Measurements from ENCODE around the gene ABLIM1.

ABLIM1 gene

GRCh38 chr10:114437473-114438292 is 220.4 kb downstream of the ABLIM1 start:
- DNase-seq: no peak

DNA sequence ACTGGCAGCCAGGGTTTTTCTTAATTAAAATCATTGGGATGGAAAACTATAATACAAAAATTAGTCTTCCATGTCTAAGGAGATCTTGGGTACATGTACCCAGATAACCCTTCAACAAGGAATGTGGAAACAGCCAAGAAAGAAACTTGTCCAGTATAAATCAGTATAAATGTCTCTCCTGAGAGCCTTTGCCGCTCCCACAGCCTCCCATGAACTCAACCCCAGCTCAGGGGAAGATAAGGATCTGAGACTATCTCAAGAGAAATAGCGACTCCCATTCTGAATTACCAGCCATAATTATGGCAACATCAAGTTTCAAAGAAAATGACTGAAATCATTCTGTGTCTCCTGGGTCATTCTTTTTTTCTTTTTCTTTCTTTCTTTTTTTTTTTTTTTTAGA is 221.1 kb downstream of the ABLIM1 start:
- no peak for DNase-seq

DNA sequence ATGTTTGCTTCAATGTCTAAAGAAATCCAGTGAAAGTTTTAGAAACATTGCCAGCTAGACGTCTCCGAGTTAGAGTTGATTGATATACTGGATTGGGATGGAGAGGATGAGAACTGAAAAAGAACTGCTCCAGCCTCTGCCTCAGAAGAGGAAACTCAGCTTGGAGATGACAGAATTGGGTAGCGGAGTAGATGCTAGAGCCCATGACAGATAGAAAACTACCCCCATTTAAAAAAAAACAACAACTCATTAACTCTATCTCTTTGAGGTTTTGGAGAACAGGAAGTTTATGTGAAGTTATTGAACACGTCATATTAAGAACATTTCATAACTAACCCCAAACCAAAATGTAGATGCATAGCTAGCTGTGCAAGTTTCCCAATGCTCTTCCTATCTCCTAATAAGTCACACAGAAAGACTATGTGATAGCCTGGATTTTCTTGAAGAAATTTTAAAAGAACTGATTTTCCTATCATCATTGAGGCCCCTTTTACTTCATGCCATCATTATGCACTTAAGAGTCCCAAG is 225.4 kb downstream of the ABLIM1 start:
- no peak for DNase-seq

DNA sequence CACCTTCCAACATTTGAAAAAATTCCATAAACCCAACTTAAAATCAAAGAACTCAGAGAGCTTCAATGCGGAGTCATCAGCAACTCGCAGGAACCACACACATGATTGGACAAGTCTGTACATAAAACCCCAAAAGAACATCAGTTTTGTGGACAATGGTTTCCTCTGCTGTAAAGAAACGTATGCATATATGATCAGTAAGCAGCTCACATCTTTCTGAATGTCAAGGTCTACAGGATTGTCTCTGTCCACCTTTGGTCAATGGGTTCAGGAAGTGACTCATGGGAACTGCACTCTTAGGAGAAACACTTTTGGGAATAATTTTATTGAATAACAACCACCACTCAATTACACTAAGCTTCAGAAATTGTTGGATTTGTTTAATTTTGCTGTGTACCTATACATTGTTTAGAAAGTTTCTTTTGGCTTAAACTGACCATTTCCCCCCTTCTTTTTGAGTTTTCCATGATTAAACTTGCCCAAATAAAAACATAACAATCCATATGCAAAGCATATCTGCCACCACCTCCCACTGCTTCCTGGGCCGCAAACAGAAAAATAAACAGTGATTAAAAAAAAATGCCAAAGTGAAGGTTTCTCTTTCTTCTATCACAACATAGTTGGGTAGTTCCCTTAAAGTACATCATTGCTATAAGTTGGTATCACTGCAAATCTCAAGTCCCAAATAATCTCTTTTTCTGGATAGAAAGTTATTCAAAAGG is 226.5 kb downstream of the ABLIM1 start:
- no peak for DNase-seq

DNA sequence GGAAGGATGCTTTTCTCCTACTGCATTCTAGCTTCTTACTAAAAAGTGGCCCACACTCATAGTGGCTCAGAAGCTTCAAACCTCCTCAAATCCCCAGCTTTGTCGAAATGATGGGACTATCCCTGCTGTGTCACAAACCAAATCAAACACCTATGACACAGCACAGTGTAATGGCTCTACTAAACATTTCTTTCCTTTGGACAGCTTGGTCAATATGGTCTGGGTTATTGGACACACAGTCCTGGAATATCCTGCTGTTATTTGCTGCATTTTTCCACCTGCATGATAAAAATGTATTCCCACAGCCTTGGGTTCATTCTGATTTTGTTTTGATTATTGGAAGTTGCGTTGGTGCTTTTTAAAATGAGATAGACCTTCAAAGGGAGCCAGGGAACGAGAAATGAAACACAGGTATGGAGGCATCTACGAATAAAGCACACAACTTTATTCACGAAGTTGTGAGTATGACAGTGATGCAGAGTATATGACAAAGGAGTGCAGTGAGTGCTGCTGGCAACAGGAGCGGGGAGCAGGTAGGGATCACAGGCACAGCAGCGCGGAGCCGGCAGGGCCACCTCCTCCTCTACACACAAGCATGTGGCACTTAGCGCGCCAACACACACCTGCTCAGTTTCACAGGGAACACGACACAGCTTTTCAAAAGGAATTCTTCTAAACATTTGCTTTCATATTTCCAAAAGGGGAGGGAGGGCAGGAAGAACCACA is 227.2 kb downstream of the ABLIM1 start:
- DNase-seq: no peak

DNA sequence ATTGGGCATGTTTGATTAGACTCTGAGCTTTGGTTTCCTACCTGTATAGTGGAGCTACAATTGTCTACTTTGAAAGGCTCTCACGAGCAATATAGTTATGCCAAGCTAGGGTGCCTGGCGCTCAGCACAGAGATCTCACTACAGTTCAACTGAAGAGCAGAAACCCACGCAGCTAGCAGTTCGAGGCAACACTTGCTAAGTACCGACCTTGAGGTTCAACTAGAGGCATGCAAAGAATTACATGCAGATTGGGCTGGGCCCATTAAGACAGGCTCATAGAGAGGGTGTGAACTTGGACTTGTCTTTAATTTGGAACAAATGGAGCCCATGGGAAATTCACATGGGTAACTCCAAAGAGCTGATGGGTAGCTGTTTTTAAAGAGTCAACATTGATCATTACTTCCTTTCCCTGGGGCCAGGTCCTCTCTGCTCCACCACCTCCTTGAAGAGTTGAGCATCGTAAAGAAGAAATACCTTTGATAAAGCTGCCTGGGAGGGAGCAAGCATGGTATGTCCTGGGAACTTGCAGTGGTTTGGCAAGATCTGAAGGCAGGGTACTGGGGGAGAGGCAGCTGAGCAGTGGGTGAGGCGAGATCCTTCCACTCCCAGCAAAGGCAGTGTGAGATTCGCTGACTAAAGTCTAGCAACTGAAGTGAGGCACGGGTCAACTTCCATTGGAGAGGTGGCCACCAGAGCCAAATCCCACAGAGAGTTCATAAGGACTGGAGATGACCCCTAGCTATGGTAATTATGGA is 228.3 kb downstream of the ABLIM1 start:
- no peak for DNase-seq

- no peak for DNase-seq
These were observed 230.8 kb downstream of the ABLIM1 start for GRCh38 chr10:114427124-114427852.

DNA sequence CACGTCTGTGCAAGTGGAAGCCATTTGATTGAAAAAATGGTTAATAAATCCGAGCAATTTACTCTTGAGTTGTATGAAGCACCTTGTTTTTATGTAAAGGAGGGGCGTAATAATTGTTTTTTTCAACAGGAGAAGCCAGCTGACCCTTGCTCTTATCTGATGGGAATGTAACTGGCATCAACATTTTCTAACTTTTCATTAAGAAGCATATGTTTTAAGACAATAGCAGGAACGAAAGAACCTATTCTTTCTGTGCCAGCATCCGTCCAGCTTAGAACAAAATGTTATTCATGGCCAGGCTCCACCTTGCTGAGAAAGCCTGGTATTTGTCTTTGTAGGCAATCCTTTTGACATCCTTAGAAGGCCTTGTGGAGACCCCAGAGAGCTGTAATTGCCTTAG is 231.6 kb downstream of the ABLIM1 start:
- DNase-seq: no peak

DNA sequence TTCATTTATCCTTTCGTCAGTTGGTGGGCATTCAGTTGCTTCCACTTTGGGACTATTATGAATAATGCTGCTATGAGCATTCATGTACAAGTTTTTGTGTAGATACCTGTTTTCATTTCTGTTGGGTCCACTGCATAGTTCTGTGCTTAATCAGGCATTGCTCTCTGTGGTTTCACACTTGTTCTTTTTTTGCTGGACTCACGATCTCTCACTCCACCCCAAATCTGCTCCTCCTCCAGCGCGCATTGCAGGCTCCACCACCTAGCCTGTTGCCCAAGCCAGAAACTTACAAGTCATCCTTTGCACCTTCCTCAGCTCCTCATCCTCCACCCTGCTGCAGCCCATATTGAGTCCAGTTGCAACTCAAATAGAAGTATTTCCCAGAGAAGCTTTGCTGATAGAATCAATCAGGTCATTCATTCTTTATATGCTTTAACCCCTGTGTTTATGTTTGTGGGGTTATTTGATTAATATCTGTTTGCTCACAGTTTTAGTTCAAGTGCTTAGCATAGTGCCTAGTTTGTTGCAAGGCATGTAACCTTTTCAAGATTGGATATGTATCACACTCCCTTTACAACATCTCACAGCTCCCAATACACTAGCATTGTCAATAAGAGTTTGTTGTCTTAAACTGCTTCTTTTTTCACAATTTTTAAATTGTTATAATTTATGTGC is 237.1 kb downstream of the ABLIM1 start:
- DNase-seq: no peak

GRCh38 chr10:114418109-114418508 is 240.0 kb downstream of the ABLIM1 start:
- DNase-seq: no peak

DNA sequence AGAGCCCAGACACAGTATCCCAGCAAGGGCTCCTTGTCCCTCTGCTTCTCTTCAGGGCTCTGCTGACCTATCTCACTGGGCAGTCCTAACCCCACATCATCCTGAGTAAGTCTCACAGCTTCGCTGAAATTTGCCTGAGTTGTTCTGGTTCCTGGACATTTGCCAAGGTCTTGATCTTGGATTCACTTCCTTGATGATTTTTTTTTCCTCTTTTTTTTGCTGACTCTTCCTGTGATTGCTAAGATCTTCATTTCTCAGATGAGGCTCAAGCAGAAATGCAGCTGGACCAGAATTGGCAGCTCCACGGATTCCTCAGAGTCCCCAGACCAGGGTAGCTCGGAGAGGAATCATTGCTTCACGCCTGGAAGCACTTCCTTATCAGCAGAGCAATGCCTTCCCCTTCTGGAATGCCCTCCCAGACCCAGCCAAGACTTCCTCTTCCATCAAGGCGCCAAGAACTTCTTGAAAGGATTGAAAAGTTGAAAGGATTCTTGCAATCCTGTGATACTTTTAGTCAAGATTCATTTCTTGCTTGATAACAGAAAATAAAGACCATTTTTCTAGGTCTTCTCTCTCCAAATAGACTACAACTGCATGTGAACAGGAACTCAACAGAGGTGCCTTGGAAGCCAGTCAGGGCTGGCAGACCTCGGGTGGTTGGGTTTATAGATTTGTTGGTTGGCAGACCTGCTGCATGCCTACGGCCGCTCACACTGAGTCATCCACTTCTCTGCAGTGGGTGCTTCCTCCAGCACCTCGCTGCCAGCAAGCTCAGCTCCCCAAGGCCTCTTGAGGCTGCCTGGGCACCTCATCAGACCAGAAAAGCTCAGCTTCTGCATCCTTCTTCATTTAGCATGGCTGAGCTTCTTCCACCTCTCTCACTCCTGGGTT is 244.9 kb downstream of the ABLIM1 start:
- no peak for DNase-seq

DNA sequence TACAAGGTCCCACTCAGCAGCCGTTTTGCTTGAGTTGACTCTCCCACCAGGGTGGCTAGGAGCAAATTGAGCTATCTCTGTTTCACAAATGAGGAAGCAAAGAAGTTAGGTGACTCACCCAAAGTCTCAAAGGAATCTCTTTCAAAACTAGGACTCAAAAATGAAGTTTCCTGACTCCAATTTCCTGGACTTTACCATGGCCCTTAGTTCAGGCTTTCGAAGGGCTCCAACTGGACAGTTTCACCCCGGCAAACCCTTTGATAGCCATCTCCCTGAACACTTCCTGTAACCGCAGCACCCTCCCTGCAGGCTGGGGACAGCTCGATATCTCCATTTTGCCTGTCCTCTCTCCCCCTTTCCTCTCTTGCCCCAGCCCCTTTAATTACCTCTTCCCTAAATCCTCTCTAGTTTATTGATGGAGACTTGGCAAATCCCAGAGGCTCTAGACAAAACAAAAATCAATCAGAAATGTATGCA is 249.1 kb downstream of the ABLIM1 start:
- no peak for DNase-seq

DNA sequence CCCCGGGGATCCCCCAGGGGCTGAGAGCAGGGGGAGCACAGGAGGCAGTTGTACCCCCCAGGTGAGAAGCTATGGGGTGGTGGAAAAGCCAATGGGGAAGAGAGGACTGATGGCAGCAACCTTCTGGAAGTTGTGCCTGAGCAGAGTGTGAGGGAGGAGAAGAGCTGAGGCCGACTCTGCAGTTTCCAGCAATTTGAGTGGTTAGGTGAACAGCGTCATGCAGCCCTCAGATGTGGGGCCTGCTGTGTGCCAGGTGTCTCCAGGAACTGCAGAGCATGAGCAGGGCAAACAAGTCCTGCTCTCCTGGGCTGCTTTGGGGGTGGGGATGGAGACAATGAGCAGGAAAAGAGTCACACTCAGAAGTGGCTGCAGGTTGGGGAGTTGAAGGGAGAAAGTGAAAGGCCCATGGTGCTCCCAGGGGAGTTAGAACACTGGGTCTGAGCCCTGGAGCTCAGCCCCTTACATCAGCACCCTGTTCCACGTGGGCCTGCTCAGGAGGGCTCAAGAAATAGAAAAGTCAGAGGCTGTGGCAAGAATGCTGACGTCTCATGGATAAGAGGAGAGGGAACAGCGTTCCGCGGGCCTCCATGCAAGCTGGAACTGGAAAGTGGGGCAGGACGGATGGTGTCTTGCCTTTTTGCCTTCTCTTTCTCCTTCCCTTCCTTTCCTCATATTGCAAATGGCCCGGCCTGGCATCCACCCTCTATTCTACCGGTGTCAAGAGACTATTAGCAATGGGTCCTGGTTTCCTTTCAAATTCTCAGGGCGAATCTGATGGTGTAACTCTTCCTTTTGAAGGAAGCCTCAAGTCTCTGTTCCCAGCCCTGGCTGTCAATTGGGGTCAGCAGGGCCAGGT is 249.7 kb downstream of the ABLIM1 start:
- DNase-seq: no peak

GRCh38 chr10:114406455-114406854 is 251.6 kb downstream of the ABLIM1 start:
- no peak for DNase-seq

DNA sequence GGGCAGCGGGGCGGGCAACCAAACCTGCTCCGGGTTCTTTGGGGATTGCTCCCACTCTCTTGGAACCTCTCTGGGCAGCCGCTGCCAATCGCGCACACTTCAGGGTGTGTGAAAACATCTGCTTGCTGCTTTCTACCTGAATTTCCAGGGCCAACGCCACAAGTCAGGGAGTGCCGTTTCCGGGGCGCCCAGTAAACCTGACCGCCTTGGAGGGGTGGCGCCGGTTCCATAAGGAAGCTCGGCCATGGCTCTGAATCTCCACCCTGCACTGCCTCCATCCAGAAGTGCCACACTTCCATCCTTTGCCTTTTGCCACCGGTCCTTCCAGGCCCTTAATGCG is 253.1 kb downstream of the ABLIM1 start:
- DNase-seq: no peak

DNA sequence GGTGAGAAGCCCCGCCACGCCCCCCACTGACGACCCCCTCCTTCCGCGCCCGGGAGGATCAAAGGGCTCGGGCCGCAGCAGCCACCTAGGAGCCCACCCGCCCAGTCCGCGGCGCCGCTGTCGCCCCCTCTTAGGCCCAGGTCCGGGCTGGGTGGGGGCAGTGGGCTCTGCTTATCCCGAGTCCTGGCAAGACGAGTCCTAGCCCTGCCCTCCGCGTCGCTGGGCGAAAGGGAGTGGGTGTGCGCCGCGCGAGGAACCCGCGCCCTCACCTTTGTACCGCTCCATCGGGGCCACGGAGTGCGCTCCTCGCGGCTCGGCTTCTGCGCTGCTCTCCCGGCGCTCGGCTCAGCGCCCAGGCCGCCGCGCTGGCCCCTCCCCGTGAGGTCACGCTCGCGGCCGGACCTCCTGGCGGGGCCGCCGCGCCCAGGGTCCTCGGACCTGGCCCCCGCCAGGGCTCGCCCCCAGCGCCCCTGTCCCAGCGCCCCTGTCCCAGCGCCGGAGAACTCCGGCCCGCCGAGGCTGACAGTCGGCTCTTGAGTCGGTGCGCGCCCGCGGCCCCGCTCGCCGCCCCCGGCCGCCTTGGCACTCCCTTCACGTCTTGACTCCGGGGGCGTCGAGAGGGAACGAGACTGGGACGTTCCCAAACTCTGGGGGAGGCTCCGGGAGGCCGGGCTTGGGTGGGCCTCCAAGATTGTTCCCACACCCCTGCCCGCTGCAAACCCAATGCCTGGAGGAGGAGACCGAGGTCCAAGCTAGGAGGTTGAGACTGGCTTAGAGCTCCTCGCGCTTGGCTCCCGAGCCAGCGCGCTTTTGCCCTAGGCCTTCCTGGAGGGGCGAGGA is 253.7 kb downstream of the ABLIM1 start, which contains the start of gene AFAP1L2:
TSS of gene AFAP1L2 (minus strand) at position 332 of the 840 bp plus-strand sequence. CDS start at position 285, 47 bp downstream.
- DNase-seq: no peak

- no peak for DNase-seq
These were observed 254.4 kb downstream of the ABLIM1 start for GRCh38 chr10:114403541-114404161.

All from NCI-H1436 treated with DMSO at 0.1 percent for 48 hours (cell line).